ACHN (cell line): ENCODE data around the gene H6PD.
A peak's percentile ranks its signal among the peaks of the same experiment; 100 is the strongest.

Source experiments
- DNase-seq: peaks from one replicate; pipeline ENCODE4 v3.0.0-alpha.2; 2015
- in situ Hi-C: cut with HindIII; loops from 2 replicates; pipeline ENCODE4 v1.10.0; 2017; ENCODE audit warnings: low sequenced_read_pairs, low pct_ligation_motif_present, low pct_unique_long_range_greater_than_20kb

H6PD gene, protein sequence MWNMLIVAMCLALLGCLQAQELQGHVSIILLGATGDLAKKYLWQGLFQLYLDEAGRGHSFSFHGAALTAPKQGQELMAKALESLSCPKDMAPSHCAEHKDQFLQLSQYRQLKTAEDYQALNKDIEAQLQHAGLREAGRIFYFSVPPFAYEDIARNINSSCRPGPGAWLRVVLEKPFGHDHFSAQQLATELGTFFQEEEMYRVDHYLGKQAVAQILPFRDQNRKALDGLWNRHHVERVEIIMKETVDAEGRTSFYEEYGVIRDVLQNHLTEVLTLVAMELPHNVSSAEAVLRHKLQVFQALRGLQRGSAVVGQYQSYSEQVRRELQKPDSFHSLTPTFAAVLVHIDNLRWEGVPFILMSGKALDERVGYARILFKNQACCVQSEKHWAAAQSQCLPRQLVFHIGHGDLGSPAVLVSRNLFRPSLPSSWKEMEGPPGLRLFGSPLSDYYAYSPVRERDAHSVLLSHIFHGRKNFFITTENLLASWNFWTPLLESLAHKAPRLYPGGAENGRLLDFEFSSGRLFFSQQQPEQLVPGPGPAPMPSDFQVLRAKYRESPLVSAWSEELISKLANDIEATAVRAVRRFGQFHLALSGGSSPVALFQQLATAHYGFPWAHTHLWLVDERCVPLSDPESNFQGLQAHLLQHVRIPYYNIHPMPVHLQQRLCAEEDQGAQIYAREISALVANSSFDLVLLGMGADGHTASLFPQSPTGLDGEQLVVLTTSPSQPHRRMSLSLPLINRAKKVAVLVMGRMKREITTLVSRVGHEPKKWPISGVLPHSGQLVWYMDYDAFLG

DNA sequence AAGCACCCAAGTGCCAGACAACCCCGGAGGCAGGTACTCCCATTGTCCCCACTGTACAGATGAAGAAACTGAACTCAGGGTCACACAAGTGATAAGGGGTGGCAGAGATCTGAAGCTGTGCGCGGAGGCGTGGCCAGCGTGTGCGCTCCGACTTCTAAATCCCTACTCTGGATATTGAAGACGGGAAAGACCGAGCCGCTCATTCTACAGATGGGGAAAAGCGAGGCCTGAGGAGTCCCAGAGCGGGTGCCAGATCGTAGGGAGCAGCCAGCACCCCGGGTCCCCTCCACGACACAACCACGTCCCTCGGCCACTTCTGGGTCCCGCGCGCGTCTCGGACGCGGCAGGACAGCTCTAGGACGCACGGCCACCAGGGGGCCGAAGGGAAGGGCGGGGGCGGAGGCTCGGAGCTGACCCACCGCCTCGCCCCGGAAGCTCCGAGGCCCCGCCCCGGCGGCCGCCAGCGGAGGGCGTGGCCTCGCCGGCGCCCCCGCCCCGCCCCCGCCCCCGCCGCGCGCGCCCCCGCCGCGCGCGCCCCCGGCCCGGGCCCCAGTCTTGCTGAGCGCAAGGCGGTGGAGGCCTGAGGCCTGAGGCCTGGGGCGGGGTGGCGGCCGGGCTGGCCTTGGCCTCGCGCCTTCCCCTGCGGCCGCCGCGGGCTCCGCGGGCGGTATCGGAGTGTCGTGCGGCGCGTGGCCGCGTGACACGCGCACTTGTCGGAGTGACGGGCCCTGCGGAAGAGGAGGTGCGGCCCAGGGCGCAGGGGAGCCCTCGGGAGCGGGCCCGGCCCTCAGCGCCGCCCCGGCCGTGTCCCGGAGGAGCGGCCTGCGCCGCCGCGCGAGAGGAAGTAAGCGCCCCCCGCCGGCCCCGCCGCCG is at the start of gene H6PD:
Gene H6PD, plus strand, starts transcription at position 552 of the 873 bp plus-strand sequence. CDS start 10,161 bp downstream, outside the sequence.
- peak; percentile 78 for DNase-seq
- in situ Hi-C loops, result no loop called here

DNA sequence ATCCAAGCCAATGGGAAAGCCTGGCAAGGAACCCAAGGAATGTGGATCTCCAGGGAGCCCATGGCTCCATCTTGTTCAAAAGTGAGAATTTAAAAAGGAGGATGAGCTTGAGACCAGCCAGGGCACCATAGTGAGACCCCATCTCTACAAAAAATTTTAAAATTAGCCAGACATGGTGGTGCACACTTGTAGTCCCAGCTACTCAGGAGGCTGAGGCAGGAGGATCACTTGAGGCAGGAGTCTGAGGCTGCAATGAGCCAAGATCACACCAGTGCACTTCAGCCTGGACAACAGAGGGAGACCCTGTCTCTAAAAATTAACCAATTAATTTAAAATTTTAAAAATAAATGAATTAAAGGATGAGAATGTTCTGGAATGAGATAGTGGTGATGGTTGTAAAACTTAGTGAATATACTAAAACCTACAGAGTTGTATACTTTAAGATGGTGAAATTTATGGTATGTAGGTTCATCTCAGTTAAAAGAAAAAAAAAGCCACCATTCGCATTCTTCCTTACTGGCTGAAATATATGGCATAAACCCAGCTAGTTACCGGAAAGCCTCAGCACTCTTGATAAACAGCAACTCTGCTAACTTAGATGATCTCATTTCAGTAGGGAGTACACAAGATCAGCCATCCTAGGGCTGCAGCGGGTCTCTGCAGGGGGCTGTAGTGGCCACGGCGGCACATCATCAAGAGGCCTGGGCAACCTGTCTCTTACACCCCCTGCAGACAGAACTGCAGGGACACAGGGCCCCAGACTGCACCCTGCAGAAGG is 48.3 kb upstream of the H6PD start:
- no peak for DNase-seq
- in situ Hi-C loops, result no loop called here

DNA sequence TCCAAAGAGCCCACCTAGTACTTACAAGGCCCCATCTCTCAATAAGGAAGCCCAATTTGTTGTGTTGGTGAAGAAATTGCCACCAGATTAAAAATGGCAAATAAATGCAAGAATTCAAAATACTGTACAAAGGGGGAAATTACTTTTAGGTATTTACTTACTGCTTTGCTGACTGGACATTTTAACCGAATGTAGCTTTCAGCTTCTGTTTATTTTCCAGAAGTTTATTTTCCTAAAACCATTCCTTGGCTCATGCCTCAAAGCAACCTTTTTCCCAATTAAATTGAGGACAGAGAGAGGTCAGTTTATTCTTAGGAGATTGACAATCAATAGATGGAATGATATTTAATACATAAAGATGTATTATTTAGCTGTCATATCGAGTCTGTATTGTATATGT is 47.6 kb upstream of the H6PD start:
- no peak for DNase-seq
- in situ Hi-C loops, result no loop called here

DNA sequence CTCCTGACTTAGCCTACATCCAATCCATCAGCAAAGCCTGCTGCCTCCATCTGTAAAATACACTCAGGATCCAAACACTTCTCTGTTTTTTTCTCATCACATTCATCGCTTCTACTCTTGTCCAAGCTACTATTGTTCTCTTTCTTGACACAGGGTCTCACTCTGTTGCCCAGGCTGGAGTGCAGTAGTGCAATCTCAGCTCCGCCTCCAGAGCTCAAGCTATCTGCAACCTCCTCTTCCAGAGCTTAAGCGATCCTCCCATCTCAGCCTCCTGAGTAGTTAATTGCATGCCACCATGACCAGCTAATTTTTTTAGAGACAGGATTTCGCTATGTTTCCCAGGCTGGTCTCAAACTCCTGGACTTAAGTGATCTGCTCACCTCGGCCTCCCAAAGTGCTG is 44.3 kb upstream of the H6PD start:
- DNase-seq, result no peak
- in situ Hi-C loops, result no loop called here

DNA sequence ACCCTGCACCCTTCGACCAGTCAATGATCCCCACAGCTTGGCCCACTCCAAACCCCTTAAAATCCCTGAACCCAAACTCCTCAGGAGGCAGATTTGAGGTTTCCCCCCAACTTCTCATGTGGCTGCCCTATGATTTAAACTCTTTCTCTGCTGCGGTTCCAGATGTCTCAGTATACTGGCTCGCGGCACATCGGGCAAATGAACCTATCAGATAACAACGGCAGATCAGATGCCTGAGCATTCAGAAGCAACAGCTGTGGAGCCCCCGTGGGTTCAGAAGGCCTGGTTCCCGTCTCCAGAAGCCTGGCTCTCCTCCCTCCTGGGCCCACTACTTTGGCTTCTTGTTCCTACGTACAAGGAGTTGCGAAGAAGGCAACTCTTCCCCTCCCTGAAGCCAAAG is 43.3 kb upstream of the H6PD start:
- DNase-seq, result no peak
- in situ Hi-C loops, result no loop called here

DNA sequence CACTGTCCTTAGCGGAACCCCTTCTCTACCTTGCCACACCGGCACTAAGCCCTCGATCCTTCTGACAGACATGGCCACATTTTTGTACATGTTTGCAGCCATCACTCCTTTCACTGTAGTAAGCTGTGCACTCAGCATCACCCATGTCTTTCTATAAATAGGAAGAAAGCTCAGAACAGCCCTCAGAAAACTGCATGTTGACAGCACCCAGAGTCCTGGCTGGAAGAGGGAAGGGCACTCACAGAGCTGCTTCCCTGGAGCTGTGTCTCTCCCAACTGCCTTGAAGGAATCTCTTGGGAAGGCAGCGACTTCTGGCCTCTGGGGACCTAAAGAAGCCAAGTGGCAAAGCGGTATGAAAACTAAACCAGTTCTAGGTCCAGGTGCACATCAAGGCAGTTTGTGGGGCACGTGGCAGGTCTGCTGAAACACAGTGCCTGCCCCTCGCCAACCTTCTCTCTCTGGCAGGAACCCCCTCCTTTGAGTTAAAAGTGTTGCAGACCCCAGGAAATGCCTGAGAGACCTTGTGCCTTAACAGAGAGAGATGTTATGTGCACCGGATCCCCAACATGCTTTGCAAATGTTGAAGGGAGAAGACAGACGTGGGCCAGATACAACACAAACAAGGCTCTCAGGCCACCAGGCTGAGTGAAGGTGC is 41.9 kb upstream of the H6PD start:
- DNase-seq, result no peak
- in situ Hi-C loops, result no loop called here

DNA sequence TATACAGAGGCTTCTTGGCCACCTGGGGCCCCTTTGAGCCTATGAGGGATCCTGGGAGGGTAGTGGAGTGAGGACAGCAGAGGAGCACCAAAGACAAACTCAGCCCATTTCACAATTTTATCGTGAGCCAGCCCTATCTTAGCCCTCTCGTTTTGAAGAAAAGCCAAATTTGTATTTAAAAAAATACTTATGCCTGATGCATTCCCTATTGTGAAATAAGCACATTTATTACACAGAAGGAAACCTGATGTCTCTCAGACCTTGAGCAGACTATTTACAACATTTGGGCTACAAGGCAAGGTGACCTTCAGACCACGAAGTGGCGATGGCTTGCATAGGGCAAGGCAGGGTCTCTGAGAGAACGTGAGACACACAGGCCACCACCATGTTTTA is 41.3 kb upstream of the H6PD start:
- no peak for DNase-seq
- in situ Hi-C loops, result no loop called here

DNA sequence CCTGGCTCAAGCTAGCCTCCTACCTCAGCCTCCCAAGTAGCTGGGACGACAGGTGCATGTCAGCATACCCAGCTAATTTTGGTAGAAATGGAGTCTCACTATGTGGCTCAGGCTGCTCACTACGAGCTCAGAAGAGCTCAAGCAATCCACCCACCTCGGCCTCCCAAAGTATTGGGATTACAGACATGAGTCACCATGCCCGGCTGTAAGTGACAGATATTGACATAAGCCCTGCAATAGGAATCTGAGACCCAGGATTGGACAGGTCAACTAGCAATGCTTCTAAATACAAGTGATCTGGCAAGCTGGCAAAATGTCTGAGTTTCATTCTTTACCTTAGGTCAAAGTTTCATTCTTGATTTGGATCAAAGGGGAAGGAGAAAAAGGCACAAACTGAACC is 40.5 kb upstream of the H6PD start:
- in situ Hi-C loops, result no loop called here

DNA sequence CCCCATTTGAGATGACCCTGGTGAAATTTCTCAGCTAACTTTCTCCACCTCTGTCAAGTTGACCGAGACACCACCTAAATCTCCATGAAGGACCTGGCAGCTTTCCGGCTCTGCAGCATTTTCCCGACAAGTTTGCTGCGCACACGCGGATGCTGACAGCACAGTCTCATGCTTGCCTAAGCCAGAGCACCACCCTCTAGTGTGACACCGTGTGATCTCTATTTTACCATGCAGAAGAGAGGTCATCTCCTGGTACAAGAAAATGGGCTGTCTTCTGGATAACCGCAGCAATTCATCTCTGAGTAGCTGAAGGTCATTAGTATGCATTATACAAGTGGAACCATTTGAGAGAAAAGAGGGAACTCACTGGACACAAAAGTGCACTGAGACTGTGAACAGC is 38.9 kb upstream of the H6PD start:
- no peak for DNase-seq
- in situ Hi-C loops, result no loop called here

More for the DNA sequence above, 40.5 kb upstream of the H6PD start:
- DNase-seq, result no peak

DNA sequence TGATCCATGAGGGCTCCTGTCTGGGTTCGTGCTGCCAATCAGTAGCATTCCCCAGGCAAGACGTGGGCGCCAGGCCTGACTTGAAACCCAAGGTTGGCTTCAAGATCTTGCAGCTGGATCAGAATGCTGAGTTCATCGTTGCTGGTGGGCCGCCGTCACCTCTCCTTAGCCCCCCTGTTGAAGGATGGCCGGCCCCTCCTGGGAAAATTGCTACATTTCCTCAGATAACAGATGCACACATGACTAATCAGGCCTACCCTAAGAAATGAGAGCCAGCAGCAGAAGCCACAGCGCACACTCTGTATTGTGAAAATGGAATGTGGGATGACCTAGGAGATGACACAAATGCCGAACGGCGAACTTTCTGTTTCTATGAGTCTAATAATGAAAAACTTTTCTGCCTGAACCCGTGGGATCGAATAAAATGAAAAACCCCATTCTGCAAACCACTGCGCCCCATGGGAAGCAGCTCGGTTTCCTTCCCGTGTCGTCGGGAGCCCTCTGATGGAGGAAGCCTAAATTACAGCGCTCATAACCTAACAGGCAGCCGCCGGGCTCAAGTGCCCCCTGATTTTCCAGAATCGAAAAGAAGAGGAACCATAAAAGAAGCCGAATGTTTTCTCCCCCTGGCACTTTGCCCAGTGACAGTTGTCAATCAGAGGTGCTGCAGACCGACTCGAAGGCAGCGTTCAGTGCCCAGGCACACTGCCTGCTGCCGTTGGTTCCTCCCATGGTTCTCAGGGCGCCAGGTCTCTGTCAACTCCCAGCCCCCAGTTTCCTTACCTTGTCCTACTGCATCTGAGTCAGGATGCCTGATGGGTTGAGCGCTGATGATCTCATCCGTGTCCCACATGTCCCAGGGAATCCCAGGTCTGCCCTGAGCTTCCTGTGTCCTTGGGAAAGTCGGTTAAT is 38.2 kb upstream of the H6PD start:
- in situ Hi-C loops, result no loop called here
- DNase-seq, result peak; percentile 56

DNA sequence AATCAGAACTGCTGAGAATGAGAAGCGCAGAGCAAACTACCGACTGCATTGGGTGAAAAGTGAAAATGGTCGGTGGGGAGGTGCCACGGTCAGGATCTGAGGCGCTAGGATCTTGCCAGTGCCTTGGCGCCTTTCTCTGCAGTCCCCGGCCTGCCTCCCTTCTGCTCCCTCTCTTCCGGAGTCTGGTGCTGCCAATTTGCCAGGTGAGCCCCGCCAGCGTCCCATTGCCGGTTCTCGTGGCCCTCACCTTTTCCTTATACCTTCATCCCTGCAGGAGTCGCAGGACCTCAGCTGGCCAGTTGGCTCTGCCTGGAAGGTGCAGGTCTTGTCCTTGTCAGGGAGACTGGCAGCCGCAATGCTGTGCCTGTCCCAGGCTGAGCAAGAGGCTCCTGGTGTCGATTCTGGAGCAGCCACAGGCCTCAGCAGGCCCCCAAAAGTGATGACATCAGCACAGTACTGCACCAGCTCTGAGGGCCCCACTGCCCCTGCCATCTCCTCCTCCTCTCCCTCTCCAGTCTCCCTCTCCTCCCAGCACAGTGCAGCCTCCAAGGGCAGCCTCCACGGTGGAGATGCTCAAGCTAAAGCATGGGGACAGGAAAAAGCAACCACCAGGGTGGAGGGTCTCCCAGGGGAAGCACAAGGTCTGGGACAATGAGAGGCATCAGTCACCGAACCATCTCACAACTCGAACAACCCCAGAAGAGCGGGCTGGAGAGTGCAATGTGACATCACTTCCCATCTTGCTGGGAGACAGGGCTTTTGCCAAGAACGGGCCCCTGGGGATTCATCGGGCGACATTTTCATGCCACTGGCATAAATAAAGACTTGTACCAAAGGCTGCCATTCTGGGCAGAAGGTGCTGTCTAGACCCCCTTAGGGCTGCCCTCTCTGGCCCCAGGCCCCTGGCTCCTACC is 37.1 kb upstream of the H6PD start:
- in situ Hi-C loops, result no loop called here
- no peak for DNase-seq

DNA sequence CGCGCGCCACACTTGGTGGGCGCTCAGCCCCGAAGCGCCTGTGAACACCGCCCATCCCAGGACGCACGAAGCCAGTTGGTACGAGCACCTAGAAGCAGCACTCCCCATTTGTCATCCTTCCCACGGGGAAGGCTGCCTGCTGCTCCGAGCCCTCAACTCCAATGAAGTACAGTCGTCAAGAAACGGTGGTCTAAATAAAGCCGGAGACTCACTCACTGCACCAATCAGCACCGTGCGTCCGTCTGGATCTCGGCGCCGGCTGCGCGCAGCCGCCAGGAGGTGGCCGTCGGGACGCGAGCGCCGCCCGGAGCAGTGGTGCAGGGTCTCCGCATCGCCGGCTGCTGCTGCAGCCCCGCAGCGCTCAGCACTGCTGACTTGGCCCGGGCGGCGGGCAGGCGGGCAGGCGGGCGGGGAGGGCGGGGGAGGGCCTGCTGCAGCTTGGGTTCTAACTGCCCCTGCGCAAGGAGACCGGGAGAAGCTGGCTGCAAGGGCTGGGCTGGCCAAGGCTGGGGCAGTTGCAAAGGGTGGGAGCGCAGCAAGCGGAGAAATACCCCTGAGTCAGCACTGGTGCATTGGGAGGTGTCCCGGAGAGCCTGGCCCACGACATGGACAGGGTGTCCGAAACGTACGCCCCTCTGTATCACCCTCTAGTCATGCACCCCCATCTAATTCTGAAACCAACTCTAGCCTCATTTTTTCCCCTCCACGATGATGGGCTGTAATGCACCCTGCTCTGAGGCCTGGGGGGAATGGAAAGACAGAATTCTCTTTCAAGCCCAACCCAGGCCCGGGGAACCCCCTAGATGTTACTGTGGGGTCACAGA is 35.8 kb upstream of the H6PD start:
- in situ Hi-C loops, result no loop called here

DNA sequence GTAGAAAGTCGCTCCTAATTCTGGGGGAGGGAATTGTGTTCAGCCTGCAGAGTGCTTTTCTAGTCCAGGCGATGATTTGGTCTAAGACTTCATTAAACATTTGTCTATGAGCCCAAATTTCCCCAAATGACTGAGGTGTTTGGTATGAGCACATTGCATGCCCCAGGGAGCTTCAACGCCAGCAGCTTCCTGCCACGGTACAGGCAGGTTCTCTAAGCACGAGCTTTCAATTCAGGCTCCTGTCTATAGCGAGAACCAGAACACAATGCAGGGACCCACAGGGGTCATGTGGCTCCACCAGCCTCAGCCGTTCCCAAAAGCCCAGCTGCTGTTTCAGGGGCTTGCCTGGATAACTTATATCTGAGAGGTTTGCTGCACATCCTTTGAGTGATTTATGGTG is 34.1 kb upstream of the H6PD start:
- in situ Hi-C loops, result no loop called here
- no peak for DNase-seq

More for the DNA sequence above, 35.8 kb upstream of the H6PD start:
- DNase-seq, result no peak

DNA sequence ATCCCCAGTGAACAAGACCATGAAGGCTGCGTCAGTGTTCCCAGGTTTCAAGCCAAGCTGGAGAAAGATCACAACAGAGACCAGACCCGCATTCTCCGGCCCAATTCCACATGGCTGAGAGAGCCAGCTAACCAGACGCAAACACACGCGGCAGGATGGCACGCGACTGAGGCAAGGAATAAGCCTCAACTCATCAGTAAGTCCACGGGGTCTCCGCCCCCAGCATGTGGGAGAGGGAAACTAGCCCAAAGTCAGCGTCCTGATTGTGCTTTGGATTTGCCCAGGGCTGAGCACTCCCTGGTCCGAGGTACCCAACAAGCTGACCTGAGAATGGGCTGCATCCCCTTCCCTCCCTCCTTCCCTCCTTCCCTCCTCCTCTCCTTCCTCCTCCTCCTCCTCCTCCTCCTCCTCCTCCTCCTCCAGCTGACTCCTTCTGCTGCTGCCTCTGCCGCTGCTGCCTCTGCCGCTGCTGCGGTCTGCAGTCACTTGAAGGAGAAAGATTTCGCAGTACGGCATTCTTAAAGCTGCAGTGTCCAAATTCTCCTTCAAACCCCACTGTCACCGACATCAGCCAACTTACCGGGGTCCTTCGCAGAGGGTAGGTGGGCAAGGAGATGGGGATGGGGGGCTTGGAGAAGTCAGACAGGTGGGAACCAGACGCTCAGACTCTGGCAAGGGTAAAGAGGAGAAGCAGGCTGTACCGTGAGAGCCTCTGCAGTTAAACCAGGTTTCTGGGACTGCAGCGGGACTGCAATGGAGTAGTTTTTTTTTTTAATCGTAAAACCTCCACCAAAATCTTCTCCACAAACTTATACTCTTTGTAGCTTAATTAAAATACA is 33.0 kb upstream of the H6PD start:
- DNase-seq, result peak; percentile 35
- in situ Hi-C loops, result no loop called here
